HCT116 (cell line): Measurements from ENCODE around the gene UCKL1. TPM values are rescaled to one million over a fixed set of nuclear protein-coding genes. Genes with fewer than 3 reads are reported as not detected.

Experiments
- ATAC-seq: fragments of 200-7000 bp; cut with Tn5 transposase; 2 replicates; pipeline ENCODE4 v1.9.1; 2020; ENCODE audit warnings: mild to moderate bottlenecking, moderate library complexity
- BruUV-seq: library from RNA; stranded (reverse); fragments of 400-500 nt; replicated peaks from 2 replicates; lab custom pipeline; 2021; lab: Mats Ljungman, UMichigan
- CTCF ChIA-PET: fragments of 300-600 bp; sonication (Branson Sonifier 250); formaldehyde crosslinking; loops from one replicate; lab custom pipeline; 2021; ENCODE audit warnings: antibody characterized with exemption; lab: Charles Lee
- POLR2A ChIA-PET: fragments of 300-600, 350-600 bp; sonication (Branson Sonifier 250); formaldehyde crosslinking; loops from one replicate; lab custom pipeline; 2021; ENCODE audit warnings: antibody characterized with exemption; lab: Charles Lee
- RAD21 ChIA-PET, 2 experiments: fragments of 300-600 bp; sonication (Branson Sonifier 250); formaldehyde crosslinking; loops; one replicate each; lab custom pipeline; 2023; ENCODE audit warnings: low total read pairs in 2 of 2; ENCODE audit not compliant: uncharacterized antibody in 2 of 2, unreplicated experiment in 2 of 2, low non-redundant PET in 1 of 2; lab: Charles Lee
- DNase-seq: peaks from one replicate; pipeline ENCODE4 v3.0.0-alpha.2; 2010; ENCODE audit warnings: low read depth, low spot score
- H2AFZ ChIP-seq: fragments of 200-600 bp; shearing (Covaris generic), sonication (generic); 2 replicates; pipeline ENCODE4 v1.6.1; 2017; ENCODE audit warnings: low read depth, mixed run types, mixed read lengths, antibody characterized with exemption, low read length; ENCODE audit not compliant: poor library complexity, severe bottlenecking
- H3K27ac ChIP-seq: 2 replicates; pipeline ENCODE4 v1.5.1; 2012; ENCODE audit warnings: low read depth, low read length
- H3K27me3 ChIP-seq: fragments of 200-600 bp; sonication (generic); 2 replicates; pipeline ENCODE4 v1.6.1; 2016; ENCODE audit warnings: mixed run types, low read length, mixed read lengths; ENCODE audit not compliant: insufficient read depth
- H3K36me3 ChIP-seq, 2 experiments: fragments of 200-500 bp in 1 of 2; fragments of 200-600 bp in 1 of 2; sonication (Bioruptor generic) in 1 of 2; sonication (generic) in 1 of 2; 2 replicates each; pipeline versions ENCODE4 v1.5.1 to v1.6.1; 2014 to 2016; ENCODE audit warnings: low read length in 2 of 2, inconsistent platforms in 1 of 2, mixed read lengths in 1 of 2, mixed run types in 1 of 2; ENCODE audit not compliant: insufficient read depth in 2 of 2, control insufficient read depth in 1 of 2
- H3K4me1 ChIP-seq, 2 experiments: fragments of 200-600 bp in 1 of 2; sonication (generic) in 1 of 2; 2 replicates each; pipeline versions ENCODE4 v1.5.1 to v1.6.1; 2012 to 2017; ENCODE audit warnings: low read length in 2 of 2, inconsistent platforms in 1 of 2, mild to moderate bottlenecking in 1 of 2, mixed read lengths in 1 of 2, mixed run types in 1 of 2, moderate library complexity in 1 of 2; ENCODE audit not compliant: insufficient read depth in 2 of 2, control insufficient read depth in 1 of 2
- H3K4me2 ChIP-seq: fragments of 200-600 bp; sonication (generic); 2 replicates; pipeline ENCODE4 v1.6.1; 2017; ENCODE audit warnings: mixed run types, low read length, mixed read lengths
- H3K4me3 ChIP-seq, 2 experiments: fragments of 200-600 bp in 1 of 2; sonication (generic) in 1 of 2; replicated peaks in 1 of 2; 2 replicates each; pipeline ENCODE4 v1.5.1; 2011 to 2016; ENCODE audit warnings: low read length in 2 of 2, control low read depth in 1 of 2, low read depth in 1 of 2, mild to moderate bottlenecking in 1 of 2, mixed read lengths in 1 of 2, mixed run types in 1 of 2
- H3K79me2 ChIP-seq: fragments of 200-600 bp; sonication (generic); 2 replicates; pipeline ENCODE4 v1.6.1; 2017; ENCODE audit warnings: mild to moderate bottlenecking, mixed run types, low read length, moderate library complexity, mixed read lengths; ENCODE audit not compliant: insufficient read depth
- H3K9ac ChIP-seq: fragments of 200-600 bp; sonication (generic); 2 replicates; pipeline ENCODE4 v1.6.1; 2016; ENCODE audit warnings: low read length, mixed read lengths
- H3K9me2 ChIP-seq: fragments of 200-600 bp; sonication (generic), shearing (Covaris generic); 2 replicates; pipeline ENCODE4 v1.6.1; 2017; ENCODE audit warnings: mixed run types, mild to moderate bottlenecking, moderate library complexity; ENCODE audit not compliant: insufficient read depth
- H3K9me3 ChIP-seq, 2 experiments: fragments of 200-500 bp in 1 of 2; fragments of 200-600 bp in 1 of 2; sonication (Bioruptor generic) in 1 of 2; sonication (generic) in 1 of 2; 2 replicates each; pipeline ENCODE4 v1.6.1; 2014 to 2017; ENCODE audit warnings: low read length in 2 of 2, mixed read lengths in 2 of 2, inconsistent platforms in 1 of 2, low read depth in 1 of 2, mild to moderate bottlenecking in 1 of 2, mixed run types in 1 of 2, moderate library complexity in 1 of 2; ENCODE audit not compliant: control insufficient read depth in 1 of 2, insufficient read depth in 1 of 2
- H4K20me1 ChIP-seq: fragments of 200-600 bp; sonication (generic), shearing (Covaris generic); 2 replicates; pipeline ENCODE4 v1.6.1; 2017; ENCODE audit warnings: mixed run types, mild to moderate bottlenecking, moderate library complexity; ENCODE audit not compliant: insufficient read depth
- SIN3A ChIP-seq: IDR thresholded peaks from 2 replicates; pipeline ENCODE4 v1.6.1; 2012; ENCODE audit warnings: low read depth
- ZFX ChIP-seq: fragments of 450-650 bp; IDR thresholded peaks from 2 replicates; pipeline ENCODE4 v1.6.1; 2017
- intact Hi-C: fragments of 100-400 bp; cut with micrococcal nuclease; formaldehyde crosslinking; loops from 2 replicates; pipeline ENCODE4 v1.10.0; 2022
- total RNA-seq: library from RNA; stranded (reverse); gene quantifications from one replicate; pipeline ENCODE4 v1.2.1, GENCODE V29; 2021; ENCODE audit not compliant: unreplicated experiment
- TF ChIP-seq, protein P1 (sequence below): IDR thresholded peaks from 2 replicates; pipeline ENCODE4 v1.6.1; 2011; ENCODE audit warnings: mild to moderate bottlenecking, low read length, moderate library complexity; ENCODE audit not compliant: insufficient replicate concordance; ENCODE audit errors: extremely low read depth
- TF ChIP-seq, protein P2 (sequence below): IDR thresholded peaks from 2 replicates; pipeline ENCODE4 v1.6.1; 2012

UCKL1 gene
- total RNA-seq, 1 experiment from 2014 or later, result 54.2 TPM

DNA sequence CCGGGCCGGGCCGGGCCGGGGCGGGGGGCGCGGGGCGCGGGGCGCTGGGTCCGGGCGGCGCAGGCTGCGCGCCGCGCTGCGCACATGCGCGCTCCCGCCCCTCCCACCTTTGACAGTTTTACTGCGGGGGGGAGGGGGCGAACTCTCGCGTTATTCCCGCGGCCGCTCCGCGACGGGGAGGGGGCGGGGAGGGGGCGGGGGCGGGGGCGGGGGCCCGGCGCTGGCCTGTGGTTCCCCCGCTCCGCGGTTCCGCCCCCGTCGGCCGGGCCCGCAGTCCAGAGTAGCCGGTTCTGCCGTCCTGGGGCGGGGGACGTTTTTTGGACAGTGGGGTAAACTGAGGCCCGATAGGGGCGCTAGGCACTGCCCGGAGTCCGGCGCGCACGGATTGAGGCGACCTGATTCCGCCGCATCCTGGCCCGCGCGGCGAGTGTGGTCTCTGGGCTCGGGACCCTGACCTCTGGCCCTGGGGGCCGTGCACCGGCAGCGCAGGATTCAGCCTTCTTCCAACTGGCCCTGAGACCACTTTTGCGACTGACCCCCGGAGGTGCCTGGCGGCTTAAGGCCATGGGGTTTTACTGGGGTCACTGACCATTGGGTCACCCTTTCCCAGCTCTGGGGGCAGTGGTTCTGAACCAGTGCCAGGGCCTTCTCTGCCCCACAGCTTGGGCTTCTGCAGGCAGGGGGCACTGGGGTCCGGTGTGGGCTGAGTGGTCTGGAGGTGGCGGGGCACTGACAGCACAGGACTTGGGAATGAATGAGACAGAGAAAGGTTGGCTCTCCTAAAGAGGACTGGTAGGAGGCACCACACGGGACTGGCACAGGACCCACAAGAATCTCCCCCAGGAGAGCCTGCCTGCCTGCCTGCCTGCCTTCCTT, 13.9 kb upstream of the UCKL1 start, which contains the start of gene ZNF512B:
ZNF512B (minus strand) TSS at position 93 of the 876 bp plus-strand sequence. CDS start 1,980 bp downstream, outside the sequence.
- Histone ChIP-seq H3K4me1 (peaks cover 21 to 37% of the 10 kb centered on the region in 2 experiments), H3K27ac (peak within 1 kb of the TSS; percentile 71; the same call in 1 of the 2 replicates), H3K9me2 (no peaks in the 10 kb centered on the region), H4K20me1 (no peaks in the 10 kb centered on the region), H3K9ac (peak within 1 kb of the TSS; percentile 63), H3K79me2 (peaks cover 4% of the 10 kb centered on the region; the same call in 1 of the 2 replicates)
- CTCF ChIA-PET, result no interaction called here
- no peak for DNase-seq
- BruUV-seq, result no TSS peak
- TF ChIP-seq, protein P1, sequence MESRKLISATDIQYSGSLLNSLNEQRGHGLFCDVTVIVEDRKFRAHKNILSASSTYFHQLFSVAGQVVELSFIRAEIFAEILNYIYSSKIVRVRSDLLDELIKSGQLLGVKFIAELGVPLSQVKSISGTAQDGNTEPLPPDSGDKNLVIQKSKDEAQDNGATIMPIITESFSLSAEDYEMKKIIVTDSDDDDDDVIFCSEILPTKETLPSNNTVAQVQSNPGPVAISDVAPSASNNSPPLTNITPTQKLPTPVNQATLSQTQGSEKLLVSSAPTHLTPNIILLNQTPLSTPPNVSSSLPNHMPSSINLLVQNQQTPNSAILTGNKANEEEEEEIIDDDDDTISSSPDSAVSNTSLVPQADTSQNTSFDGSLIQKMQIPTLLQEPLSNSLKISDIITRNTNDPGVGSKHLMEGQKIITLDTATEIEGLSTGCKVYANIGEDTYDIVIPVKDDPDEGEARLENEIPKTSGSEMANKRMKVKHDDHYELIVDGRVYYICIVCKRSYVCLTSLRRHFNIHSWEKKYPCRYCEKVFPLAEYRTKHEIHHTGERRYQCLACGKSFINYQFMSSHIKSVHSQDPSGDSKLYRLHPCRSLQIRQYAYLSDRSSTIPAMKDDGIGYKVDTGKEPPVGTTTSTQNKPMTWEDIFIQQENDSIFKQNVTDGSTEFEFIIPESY, result peak; percentile 88
- TF ChIP-seq SIN3A (peak; percentile 56), ZFX (no peak)
- TF ChIP-seq, protein P2, sequence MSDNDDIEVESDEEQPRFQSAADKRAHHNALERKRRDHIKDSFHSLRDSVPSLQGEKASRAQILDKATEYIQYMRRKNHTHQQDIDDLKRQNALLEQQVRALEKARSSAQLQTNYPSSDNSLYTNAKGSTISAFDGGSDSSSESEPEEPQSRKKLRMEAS, result peak; percentile 60
- TF ChIP-seq, all 23 proteins: peak for 3
- POLR2A ChIA-PET, result no interaction called here
- no peak within 1 kb of the TSS for H2AFZ ChIP-seq
- H3K27me3 ChIP-seq, result no peaks in the 10 kb centered on the region
- H3K36me3 ChIP-seq, result 0 out of 4 replicates have a peak, but pooled peaks cover 0 to 5% of the 10 kb centered on the region in 2 experiments
- intact Hi-C loops, result loop anchor here (10.0 kb wide), 2 partner anchors 105 to 185 kb away; partner anchors contain the start of genes ABHD16B and TPD52L2
- peak; percentile 55 for ATAC-seq
- H3K4me3 ChIP-seq, result peak within 1 kb of the TSS; percentile 54 to 62
- H3K4me2 ChIP-seq, result peak within 1 kb of the TSS; percentile 76
- RAD21 ChIA-PET, result no interaction called here
- H3K9me3 ChIP-seq, result no peaks in the 10 kb centered on the region
